Measurements from ENCODE around the gene STRBP.

The STRBP gene

GRCh38 chr9:123111427-123112014 lies 156.9 kb downstream of the STRBP start:
- DNase-seq (ENCODE audit: extremely low read depth, low read depth): no peak
- no peak overlapping the region for H3K4me3 ChIP-seq (replicated peaks; ENCODE audit: low read depth, low read length)
- no peak for TF ChIP-seq CTCF (IDR thresholded peaks at IDR 0.05; ENCODE audit: low read depth, low read length, missing control alignments)

GRCh38 chr9:123109540-123110279 lies 158.7 kb downstream of the STRBP start:
- TF ChIP-seq CTCF (IDR thresholded peaks at IDR 0.05; ENCODE audit: low read depth, low read length, missing control alignments): no peak
- DNase-seq (ENCODE audit: extremely low read depth, low read depth): no peak
- H3K4me3 ChIP-seq (replicated peaks; ENCODE audit: low read depth, low read length): no peak overlapping the region

- DNase-seq (ENCODE audit: extremely low read depth, low read depth): no peak
- no peak for TF ChIP-seq CTCF (IDR thresholded peaks at IDR 0.05; ENCODE audit: low read depth, low read length, missing control alignments)
- H3K4me3 ChIP-seq (replicated peaks; ENCODE audit: low read depth, low read length): no peak overlapping the region
Observed at GRCh38 chr9:123108976-123109375, 159.4 kb downstream of the STRBP start.

- H3K4me3 ChIP-seq (replicated peaks; ENCODE audit: low read depth, low read length): no peak overlapping the region
- DNase-seq (ENCODE audit: extremely low read depth, low read depth): no peak
- no peak for TF ChIP-seq CTCF (IDR thresholded peaks at IDR 0.05; ENCODE audit: low read depth, low read length, missing control alignments)
Observed at GRCh38 chr9:123107639-123108285, 160.6 kb downstream of the STRBP start.

GRCh38 chr9:123105490-123105889 lies 162.9 kb downstream of the STRBP start:
- DNase-seq (ENCODE audit: extremely low read depth, low read depth): no peak
- no peak overlapping the region for H3K4me3 ChIP-seq (replicated peaks; ENCODE audit: low read depth, low read length)
- TF ChIP-seq CTCF (IDR thresholded peaks at IDR 0.05; ENCODE audit: low read depth, low read length, missing control alignments): no peak

- no peak for DNase-seq (ENCODE audit: extremely low read depth, low read depth)
- H3K4me3 ChIP-seq (replicated peaks; ENCODE audit: low read depth, low read length): no peak overlapping the region
- no peak for TF ChIP-seq CTCF (IDR thresholded peaks at IDR 0.05; ENCODE audit: low read depth, low read length, missing control alignments)
Observed at GRCh38 chr9:123104807-123105206, 163.6 kb downstream of the STRBP start.
